ENCODE data around the gene ANO2. TPM values are rescaled to one million over a fixed set of nuclear protein-coding genes. Genes with fewer than 3 reads are reported as not detected.
A peak's percentile ranks its signal among the peaks of the same experiment; 100 is the strongest.

ANO2 gene
- total RNA-seq, 2 donors from 2014 or later = not detected

DNA sequence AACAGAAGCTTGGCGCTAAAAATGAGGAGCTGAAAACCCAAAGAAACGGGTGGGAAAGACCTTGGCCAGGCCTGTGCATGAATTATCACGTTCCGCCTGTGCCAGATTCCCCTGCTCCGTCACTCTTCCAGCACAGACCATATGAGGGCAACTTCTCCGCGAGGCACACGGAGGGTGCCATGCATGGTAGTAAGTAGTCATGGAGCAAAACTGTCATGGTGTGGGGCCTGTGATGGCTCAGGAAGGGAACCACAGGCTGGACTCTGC, 148.2 kb downstream of the ANO2 start:
- no peaks in the 10 kb centered on the region for H3K36me3 Mint-ChIP-seq
- H3K27me3 Mint-ChIP-seq = peaks cover 11 to 25% of the 10 kb centered on the region in 2 donors
- DNase-seq (ENCODE audit: low spot score) (no peak), ATAC-seq (no peak)
- no peaks in the 10 kb centered on the region for H3K9me3 Mint-ChIP-seq
- H3K4me1 Mint-ChIP-seq (ENCODE audit: low read depth in 2 of 2) = no peaks in the 10 kb centered on the region
- no peak overlapping the region for H3K27ac Mint-ChIP-seq
- no peak overlapping the region for H3K4me3 Mint-ChIP-seq

- Mint-ChIP-seq H3K4me1 (ENCODE audit: low read depth in 2 of 2) (no peaks in the 10 kb centered on the region), H3K27ac (no peak overlapping the region), H3K27me3 (peaks cover 11 to 25% of the 10 kb centered on the region in 2 donors), H3K36me3 (no peaks in the 10 kb centered on the region), H3K4me3 (no peak overlapping the region), H3K9me3 (no peaks in the 10 kb centered on the region)
- ATAC-seq (peak in 1 of 2 donors; percentile 41), DNase-seq (ENCODE audit: low spot score) (no peak)
Observed at GRCh38 chr12:5796171-5796958, 148.7 kb downstream of the ANO2 start.

- no peaks in the 10 kb centered on the region for H3K4me1 Mint-ChIP-seq (ENCODE audit: low read depth in 2 of 2)
- peaks cover 15 to 18% of the 10 kb centered on the region in 2 donors for H3K27me3 Mint-ChIP-seq
- DNase-seq (ENCODE audit: low spot score) (no peak), ATAC-seq (no peak)
- H3K36me3 Mint-ChIP-seq = no peaks in the 10 kb centered on the region
- H3K27ac Mint-ChIP-seq = no peak overlapping the region
- no peak overlapping the region for H3K4me3 Mint-ChIP-seq
- H3K9me3 Mint-ChIP-seq = no peaks in the 10 kb centered on the region
Observed at GRCh38 chr12:5794156-5794555, 150.9 kb downstream of the ANO2 start.

DNA sequence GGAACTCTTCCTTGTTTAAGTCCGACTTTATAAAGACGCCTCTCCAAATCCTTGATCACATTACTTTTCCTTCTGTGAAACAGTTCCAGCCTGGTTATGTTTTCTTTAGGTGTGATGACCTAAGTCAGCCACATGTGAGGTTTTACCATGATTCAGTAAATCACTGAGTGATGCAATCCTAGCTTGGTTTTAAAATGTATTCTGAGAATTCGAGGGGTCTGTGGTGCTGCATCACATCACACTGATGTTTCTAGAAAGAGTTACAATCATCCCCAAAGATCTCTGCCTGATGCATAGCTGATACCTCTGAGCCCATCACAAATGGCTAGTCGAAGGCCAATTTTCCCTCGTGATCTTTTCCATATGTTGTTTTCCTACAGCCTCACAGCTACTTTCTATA, 152.7 kb downstream of the ANO2 start:
- Mint-ChIP-seq H3K9me3 (no peaks in the 10 kb centered on the region), H3K27ac (no peak overlapping the region), H3K36me3 (no peaks in the 10 kb centered on the region), H3K4me1 (ENCODE audit: low read depth in 2 of 2) (no peaks in the 10 kb centered on the region), H3K27me3 (peaks cover 17 to 30% of the 10 kb centered on the region in 2 donors), H3K4me3 (no peak overlapping the region)
- ATAC-seq = no peak
- DNase-seq (ENCODE audit: low spot score) = no peak

GRCh38 chr12:5789469-5789968, 155.5 kb downstream of the ANO2 start:
- Mint-ChIP-seq H3K9me3 (no peaks in the 10 kb centered on the region), H3K4me3 (no peak overlapping the region), H3K36me3 (no peaks in the 10 kb centered on the region), H3K27ac (no peak overlapping the region), H3K4me1 (ENCODE audit: low read depth in 2 of 2) (no peaks in the 10 kb centered on the region), H3K27me3 (peaks cover 16 to 28% of the 10 kb centered on the region in 2 donors)
- DNase-seq (ENCODE audit: low spot score) = no peak
- no peak for ATAC-seq

DNA sequence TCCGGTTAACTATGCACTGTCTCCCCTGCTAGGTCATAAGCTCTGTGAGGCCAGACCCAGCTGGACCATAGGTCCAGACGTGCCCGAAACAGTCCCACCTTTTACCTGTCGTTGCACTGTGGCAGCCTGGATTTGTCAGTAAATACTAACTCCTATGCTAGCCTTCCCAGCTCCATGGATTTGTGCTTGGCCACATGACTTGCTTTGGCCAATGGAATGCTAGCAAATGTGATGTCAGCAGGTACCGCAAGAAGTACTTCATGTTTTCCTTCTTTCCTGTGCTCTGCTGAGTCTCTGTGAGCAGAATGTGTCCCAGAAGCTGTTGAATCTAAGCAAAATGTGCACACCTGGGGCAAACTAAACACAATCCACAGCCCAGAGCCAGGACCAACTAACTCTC, 157.2 kb downstream of the ANO2 start:
- DNase-seq (ENCODE audit: low spot score) (no peak), ATAC-seq (no peak)
- H3K9me3 Mint-ChIP-seq = no peaks in the 10 kb centered on the region
- no peak overlapping the region for H3K4me3 Mint-ChIP-seq
- no peaks in the 10 kb centered on the region for H3K4me1 Mint-ChIP-seq (ENCODE audit: low read depth in 2 of 2)
- no peak overlapping the region for H3K27ac Mint-ChIP-seq
- peaks cover 22 to 31% of the 10 kb centered on the region in 2 donors for H3K27me3 Mint-ChIP-seq
- no peaks in the 10 kb centered on the region for H3K36me3 Mint-ChIP-seq

GRCh38 chr12:5785601-5786000, 159.5 kb downstream of the ANO2 start:
- Mint-ChIP-seq H3K36me3 (no peaks in the 10 kb centered on the region), H3K27ac (no peak overlapping the region), H3K27me3 (peaks cover 19 to 27% of the 10 kb centered on the region in 2 donors), H3K4me3 (no peak overlapping the region), H3K4me1 (ENCODE audit: low read depth in 2 of 2) (no peaks in the 10 kb centered on the region), H3K9me3 (no peaks in the 10 kb centered on the region)
- DNase-seq (ENCODE audit: low spot score) = no peak
- no peak for ATAC-seq

GRCh38 chr12:5784462-5785130, 160.5 kb downstream of the ANO2 start:
- Mint-ChIP-seq H3K36me3 (no peaks in the 10 kb centered on the region), H3K27me3 (peaks cover 15 to 27% of the 10 kb centered on the region in 2 donors), H3K27ac (no peak overlapping the region), H3K4me3 (no peak overlapping the region), H3K9me3 (no peaks in the 10 kb centered on the region), H3K4me1 (ENCODE audit: low read depth in 2 of 2) (no peaks in the 10 kb centered on the region)
- DNase-seq (ENCODE audit: low spot score) = no peak
- no peak for ATAC-seq

GRCh38 chr12:5783289-5783920, 161.7 kb downstream of the ANO2 start:
- Mint-ChIP-seq H3K27ac (no peak overlapping the region), H3K36me3 (no peaks in the 10 kb centered on the region), H3K27me3 (peaks cover 19 to 32% of the 10 kb centered on the region in 2 donors), H3K4me3 (no peak overlapping the region), H3K9me3 (no peaks in the 10 kb centered on the region), H3K4me1 (ENCODE audit: low read depth in 2 of 2) (no peaks in the 10 kb centered on the region)
- DNase-seq (ENCODE audit: low spot score) (no peak), ATAC-seq (no peak)

GRCh38 chr12:5780536-5780935, 164.5 kb downstream of the ANO2 start:
- ATAC-seq = no peak

GRCh38 chr12:5779401-5779800, 165.7 kb downstream of the ANO2 start:
- H3K27me3 Mint-ChIP-seq = peaks cover 22 to 40% of the 10 kb centered on the region in 2 donors
- H3K27ac Mint-ChIP-seq = no peak overlapping the region

More at GRCh38 chr12:5780536-5780935, 164.5 kb downstream of the ANO2 start:
- no peak for DNase-seq (ENCODE audit: low spot score)
- peaks cover 22 to 40% of the 10 kb centered on the region in 2 donors for H3K27me3 Mint-ChIP-seq
- no peaks in the 10 kb centered on the region for H3K36me3 Mint-ChIP-seq
- H3K27ac Mint-ChIP-seq = no peak overlapping the region
- H3K9me3 Mint-ChIP-seq = no peaks in the 10 kb centered on the region
- H3K4me3 Mint-ChIP-seq = no peak overlapping the region
- no peaks in the 10 kb centered on the region for H3K4me1 Mint-ChIP-seq (ENCODE audit: low read depth in 2 of 2)

GRCh38 chr12:5778821-5779220, 166.2 kb downstream of the ANO2 start:
- Mint-ChIP-seq H3K4me3 (no peak overlapping the region), H3K27me3 (peaks cover 18 to 35% of the 10 kb centered on the region in 2 donors), H3K27ac (no peak overlapping the region), H3K36me3 (no peaks in the 10 kb centered on the region), H3K9me3 (no peaks in the 10 kb centered on the region), H3K4me1 (ENCODE audit: low read depth in 2 of 2) (no peaks in the 10 kb centered on the region)
- DNase-seq (ENCODE audit: low spot score) (no peak), ATAC-seq (no peak)

More at GRCh38 chr12:5779401-5779800, 165.7 kb downstream of the ANO2 start:
- H3K4me3 Mint-ChIP-seq = no peak overlapping the region
- DNase-seq (ENCODE audit: low spot score) (no peak), ATAC-seq (no peak)
- H3K9me3 Mint-ChIP-seq = no peaks in the 10 kb centered on the region
- no peaks in the 10 kb centered on the region for H3K4me1 Mint-ChIP-seq (ENCODE audit: low read depth in 2 of 2)
- H3K36me3 Mint-ChIP-seq = no peaks in the 10 kb centered on the region

- peaks cover 13 to 44% of the 10 kb centered on the region in 2 donors for H3K27me3 Mint-ChIP-seq
- H3K4me1 Mint-ChIP-seq (ENCODE audit: low read depth in 2 of 2) = no peaks in the 10 kb centered on the region
- ATAC-seq = no peak
- H3K4me3 Mint-ChIP-seq = no peak overlapping the region
- H3K9me3 Mint-ChIP-seq = no peaks in the 10 kb centered on the region
- H3K27ac Mint-ChIP-seq = no peak overlapping the region
- H3K36me3 Mint-ChIP-seq = no peaks in the 10 kb centered on the region
- no peak for DNase-seq (ENCODE audit: low spot score)
Observed at GRCh38 chr12:5777451-5777850, 167.6 kb downstream of the ANO2 start.

- no peaks in the 10 kb centered on the region for H3K4me1 Mint-ChIP-seq (ENCODE audit: low read depth in 2 of 2)
- H3K36me3 Mint-ChIP-seq = no peaks in the 10 kb centered on the region
- DNase-seq (ENCODE audit: low spot score) (no peak), ATAC-seq (peak in 1 of 2 donors; percentile 28)
- H3K27me3 Mint-ChIP-seq = peaks cover 13 to 45% of the 10 kb centered on the region in 2 donors
- H3K27ac Mint-ChIP-seq = no peak overlapping the region
- H3K4me3 Mint-ChIP-seq = no peak overlapping the region
- no peaks in the 10 kb centered on the region for H3K9me3 Mint-ChIP-seq
Observed at GRCh38 chr12:5776091-5776490, 169.0 kb downstream of the ANO2 start.
